MM.1S (cell line): ENCODE data around the gene RRAD.

Source experiments
- CTCF ChIP-seq: fragments of 300-600 bp; sonication (generic); IDR thresholded peaks from 2 replicates; pipeline ENCODE4 v1.5.1; 2016; ENCODE audit warnings: antibody characterized with exemption, low read length, mixed read lengths
- EZH2phosphoT487 ChIP-seq: fragments of 300-600 bp; sonication (generic); IDR thresholded peaks from 2 replicates; pipeline ENCODE4 v1.6.1; 2018; ENCODE audit warnings: antibody characterized with exemption, low read length

GRCh38 chr16:66908116-66908515 is 17.2 kb downstream of the RRAD start:
- TF ChIP-seq CTCF: no peak
- TF ChIP-seq EZH2phosphoT487: no peak
